HG03439 (cell line): Measurements from ENCODE around the gene POLR3H.
"Not testable (repeated sequence)": the region's sequence is repeated elsewhere in the genome, so short reads cannot be mapped to it uniquely, and the experiment has no call there.

Experiments used
- ATAC-seq: cut with Tn5 transposase; IDR thresholded peaks from one replicate; pipeline ENCODE4 v1.9.1; 2021; ENCODE audit warnings: mild to moderate bottlenecking, moderate library complexity; ENCODE audit not compliant: unreplicated experiment

POLR3H gene

GRCh38 chr22:41565403-41566054 is 21.3 kb upstream of the POLR3H start:
- ATAC-seq = no peak

DNA sequence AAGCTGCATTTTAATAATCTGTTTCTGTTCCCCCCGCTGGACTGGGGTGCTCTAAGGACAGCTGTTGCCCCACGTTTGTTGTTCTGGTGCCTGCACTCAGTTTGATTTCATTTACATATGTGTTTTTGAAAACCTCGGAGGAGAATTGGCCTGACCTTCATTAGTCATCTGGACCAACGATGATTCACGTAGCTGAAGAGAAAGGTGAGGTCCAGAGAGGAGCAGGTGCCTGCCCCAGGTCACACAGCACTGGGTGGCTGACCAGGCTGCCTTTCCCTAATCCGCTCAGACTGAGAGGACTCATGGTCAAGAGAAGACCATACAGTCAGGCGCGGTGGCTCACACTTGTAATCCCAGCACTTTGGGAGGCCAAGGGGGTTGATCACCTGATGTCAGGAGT is 20.3 kb upstream of the POLR3H start:
- no peak for ATAC-seq

DNA sequence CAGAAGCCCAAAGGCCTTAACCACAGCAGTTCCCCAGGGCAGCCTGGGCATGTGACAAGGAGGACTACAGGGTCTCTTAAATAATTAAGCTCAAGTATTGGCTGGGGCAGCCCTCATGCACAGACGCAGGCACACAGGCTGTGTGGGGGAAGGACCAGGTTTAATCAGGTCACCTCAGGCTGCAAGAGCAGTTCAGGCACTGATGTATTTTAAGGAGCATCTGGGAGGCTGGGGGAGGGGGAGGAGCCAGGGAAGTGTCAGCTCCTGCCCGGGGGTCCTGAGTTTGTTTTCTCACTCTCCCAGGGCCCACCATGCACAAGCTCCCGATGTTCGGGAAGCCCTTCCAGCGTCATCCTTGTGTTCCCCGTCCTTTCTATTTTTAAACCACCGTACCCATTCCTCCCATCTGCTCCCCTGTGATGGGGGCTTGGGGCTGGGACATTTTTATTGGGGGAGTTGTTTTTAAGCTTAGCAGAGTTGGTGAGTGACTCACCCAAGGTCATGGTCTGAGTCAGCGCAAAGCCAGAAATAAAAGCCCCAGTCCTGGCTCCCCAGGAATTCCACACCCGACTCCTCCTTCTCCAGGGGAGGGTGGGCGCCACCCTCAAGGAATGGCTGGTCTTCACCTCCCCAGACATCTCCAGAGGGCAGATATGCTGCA is 18.9 kb upstream of the POLR3H start:
- no peak for ATAC-seq

- no peak for ATAC-seq
Observed at GRCh38 chr22:41562461-41562860, 18.2 kb upstream of the POLR3H start.

DNA sequence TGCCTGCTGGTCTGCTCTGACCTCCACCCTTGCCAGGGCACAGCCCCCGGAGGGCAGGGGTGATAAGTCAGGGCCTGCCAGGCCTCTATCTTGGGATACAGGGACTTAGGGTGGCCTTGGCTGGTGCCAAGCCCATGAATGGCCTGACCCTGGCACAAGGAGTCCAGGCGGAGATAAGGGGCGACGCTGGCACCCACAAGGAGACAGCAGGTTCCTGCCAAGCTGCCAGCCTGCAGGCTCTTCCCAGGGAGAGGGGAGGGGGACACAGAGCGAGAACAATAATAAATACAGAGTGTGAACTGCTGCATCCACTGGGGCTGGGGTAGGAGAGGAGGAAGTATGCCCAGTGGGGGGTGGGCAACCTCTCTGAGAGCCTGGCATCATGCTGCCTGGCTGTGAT is 17.5 kb upstream of the POLR3H start:
- ATAC-seq = no peak

GRCh38 chr22:41561335-41561734 is 17.1 kb upstream of the POLR3H start:
- no peak for ATAC-seq

DNA sequence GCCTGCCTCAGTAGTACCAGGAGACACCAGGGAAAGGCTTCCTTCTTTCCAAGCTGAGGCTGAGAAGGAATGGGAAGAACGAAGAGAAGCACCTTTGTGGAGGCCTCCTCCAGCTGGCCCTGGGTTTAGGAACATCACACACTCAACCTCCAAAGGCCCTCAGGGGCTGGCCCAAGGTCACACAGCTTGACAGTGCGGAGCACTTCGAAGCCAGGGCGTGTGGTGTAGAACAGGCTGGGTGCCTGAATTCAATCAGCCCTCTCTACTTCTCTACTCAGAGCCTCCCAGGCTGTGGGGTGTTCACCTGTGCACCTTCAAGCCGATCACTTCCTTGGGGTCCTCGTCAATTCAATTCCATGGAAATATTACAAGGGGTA is 15.8 kb upstream of the POLR3H start:
- ATAC-seq = no peak

- not testable (repeated sequence) for ATAC-seq
Observed at GRCh38 chr22:41558241-41558630, 14.0 kb upstream of the POLR3H start.

- no peak for ATAC-seq
Observed at GRCh38 chr22:41557401-41558240, 13.4 kb upstream of the POLR3H start.

DNA sequence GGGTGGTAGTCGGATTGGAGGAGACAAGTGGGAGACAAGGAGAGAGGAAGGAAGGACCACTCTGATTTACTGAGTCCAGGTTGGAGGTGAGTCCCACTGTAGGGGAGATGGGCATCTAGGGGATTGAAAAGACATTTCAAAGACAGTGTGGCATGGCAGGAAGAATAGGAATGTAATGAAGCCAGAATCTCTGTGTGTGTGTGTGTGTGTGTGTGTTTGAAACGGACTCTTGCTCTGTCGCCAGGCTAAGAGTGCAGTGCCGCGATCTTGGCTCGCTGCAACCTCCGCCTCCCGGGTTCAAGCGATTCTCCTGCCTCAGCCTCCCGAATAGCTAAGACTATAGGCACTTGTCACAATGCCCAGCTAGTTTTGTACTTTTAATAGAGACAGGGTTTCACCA is 12.3 kb upstream of the POLR3H start:
- no peak for ATAC-seq

DNA sequence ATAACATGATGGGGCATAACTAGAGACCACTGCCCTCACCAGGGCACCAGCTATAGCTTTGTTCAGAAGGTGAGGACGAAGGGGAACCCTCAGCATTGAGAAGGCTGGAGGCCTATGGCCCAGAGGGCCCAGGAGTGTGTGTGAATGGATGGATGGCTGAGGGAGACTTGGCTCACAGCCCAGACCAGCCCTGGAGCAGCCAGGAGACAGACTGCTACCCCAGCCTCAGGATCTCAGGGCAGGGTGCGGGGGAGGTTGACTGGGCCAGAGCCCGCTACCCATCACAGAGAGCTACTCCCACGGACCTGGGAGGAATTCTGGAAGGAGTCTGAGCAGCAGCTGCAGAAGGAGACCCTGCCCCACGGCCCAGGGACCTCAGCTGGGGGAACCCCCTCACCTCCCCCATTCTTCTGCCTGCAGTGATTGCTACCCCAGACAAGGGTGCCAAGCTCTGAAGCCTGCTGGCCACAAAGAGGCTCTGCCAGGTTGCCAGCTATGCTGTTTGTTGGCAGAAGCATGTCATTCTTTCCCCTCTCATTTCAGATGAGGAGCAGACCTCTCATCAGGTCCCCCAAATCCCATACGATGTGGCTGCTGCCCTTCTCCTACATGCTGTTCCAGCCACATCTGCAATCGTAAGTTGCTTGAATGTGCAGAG is 11.2 kb upstream of the POLR3H start:
- no peak for ATAC-seq

- no peak for ATAC-seq
Observed at GRCh38 chr22:41551877-41552582, 7.8 kb upstream of the POLR3H start.

GRCh38 chr22:41550952-41551491 is 6.8 kb upstream of the POLR3H start:
- no peak for ATAC-seq

GRCh38 chr22:41548830-41549211 is 4.6 kb upstream of the POLR3H start:
- no peak for ATAC-seq

DNA sequence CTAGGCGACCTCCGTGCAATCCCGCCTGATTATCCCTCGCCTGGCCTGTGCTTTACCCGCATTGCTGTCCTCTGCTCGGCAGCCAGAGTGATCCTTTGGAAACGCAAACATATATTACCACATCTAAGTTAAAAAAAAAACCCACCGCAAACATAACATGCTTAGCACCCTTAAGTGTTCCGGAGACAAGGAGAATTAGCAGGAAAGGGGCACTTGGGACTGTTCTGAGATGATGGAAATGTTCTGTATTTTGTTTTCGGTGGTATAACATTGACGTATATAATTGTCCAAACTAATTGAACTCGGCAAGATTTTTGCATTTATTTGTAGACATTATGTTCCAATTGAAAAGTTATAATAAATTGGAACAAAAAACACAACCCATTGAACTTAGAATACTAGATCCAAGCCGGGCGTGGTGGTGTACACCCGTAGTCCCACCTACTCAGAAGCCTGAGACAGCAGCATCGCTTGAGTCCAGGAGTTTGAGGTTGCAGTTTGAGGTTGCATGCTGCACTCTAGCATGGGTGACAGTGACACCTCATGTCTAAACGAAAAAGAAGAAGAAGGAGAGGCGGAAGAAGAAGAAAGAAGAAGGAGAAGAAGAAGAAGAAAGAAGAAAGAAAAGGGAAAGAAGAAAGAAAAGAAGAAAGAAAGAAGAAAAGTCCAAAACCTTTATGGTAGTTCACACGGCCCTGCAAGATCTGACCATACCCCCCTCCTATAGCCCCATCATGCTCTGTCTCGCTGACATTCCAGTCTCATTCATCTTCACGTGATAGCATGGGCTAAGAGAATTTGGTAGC is 604 bp upstream of the POLR3H start:
- no peak for ATAC-seq

GRCh38 chr22:41542224-41542623 is 2.0 kb downstream of the POLR3H start:
- ATAC-seq = no peak

DNA sequence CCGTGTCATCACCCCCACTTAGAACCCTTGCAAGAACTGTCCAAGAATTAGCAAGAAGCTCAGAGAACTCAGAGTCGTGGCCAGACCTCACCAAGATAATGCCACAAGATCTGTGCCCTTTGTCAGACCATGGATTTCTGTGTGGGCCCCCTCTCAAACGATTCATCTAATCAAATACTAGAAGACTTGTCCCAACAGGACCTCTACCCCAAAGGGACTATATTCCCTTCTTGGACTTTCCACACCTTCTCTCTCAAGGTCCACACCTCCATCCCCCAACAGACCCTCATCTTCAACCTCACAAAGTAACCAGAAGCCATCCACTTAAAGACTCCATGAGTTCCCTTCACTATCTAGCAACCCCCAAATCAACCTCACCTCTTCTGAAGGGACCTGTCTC is 2.8 kb downstream of the POLR3H start:
- no peak for ATAC-seq

DNA sequence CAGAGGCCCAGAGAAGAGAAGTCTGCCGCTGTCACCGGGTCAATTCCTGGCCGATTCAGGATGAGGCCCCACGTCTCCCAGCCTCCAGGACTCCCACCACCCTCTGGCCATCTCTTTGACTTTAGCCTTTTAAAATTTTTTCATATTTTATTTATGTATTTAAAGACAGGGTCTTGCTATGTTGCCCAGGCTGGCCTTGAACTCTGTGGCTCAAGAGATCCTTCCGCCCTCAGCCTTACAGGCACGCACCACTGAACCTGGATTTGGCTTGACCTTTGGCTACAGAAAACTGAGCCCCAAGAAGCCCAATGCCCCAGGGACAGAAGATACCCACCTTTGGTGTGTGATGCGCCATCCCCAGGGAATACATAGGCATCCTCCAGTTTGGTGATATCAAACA is 3.9 kb downstream of the POLR3H start:
- no peak for ATAC-seq

DNA sequence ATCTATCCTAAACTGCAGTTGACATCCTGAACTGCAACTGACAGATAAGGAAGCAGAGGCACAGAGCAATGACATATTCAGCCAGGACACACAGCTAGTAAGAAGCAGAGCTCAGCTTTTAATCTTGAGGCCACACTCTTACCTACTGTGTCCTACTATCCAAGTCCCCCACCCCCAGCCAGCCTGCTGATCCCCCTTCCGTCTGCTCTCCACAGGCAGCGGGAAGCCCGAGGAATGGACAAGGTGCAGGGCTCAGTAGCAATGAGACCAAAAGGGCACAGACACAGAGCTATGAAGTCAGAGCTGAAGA is 4.3 kb downstream of the POLR3H start:
- ATAC-seq = no peak
